ENCODE results near the gene UNKL. TPM values are rescaled to one million over a fixed set of nuclear protein-coding genes. Genes with fewer than 3 reads are reported as not detected.

Gene UNKL
- total and polyA plus RNA-seq, 2 of the 8 experiments (the other 6 are each of a cell fraction or from before 2014, with no cell fraction given): 25.1 to 31.8 TPM

- no peak overlapping the region for H2BK120ac ChIP-seq (replicated peaks; ENCODE audit: low read depth, low read length)
- H3K27me3 ChIP-seq (replicated peaks in 1 of 4; ENCODE audit: control insufficient read depth in 3 of 4, extremely low read depth in 1 of 4, insufficient read depth in 3 of 4, low read length in 3 of 4): no peaks in the 10 kb centered on the region
- H2BK12ac ChIP-seq (ENCODE audit: low read depth, low read length): no peak overlapping the region
- no peak for DNase-seq (ENCODE audit: low read depth in 1 of 2, low spot score in 2 of 2)
- 92% methylated on average over 11 of the region's 11 CpGs; no CpG with 5 or more reads in 1 of the 2 experiments for WGBS, 2 experiments (ENCODE audit: extremely low coverage in 1 of 2, insufficient coverage in 1 of 2, insufficient read length in 1 of 2, insufficient replicate concordance in 2 of 2, low coverage in 1 of 2, low lambda C conversion rate in 2 of 2, missing lambda C conversion rate in 1 of 2)
- H3K79me2 ChIP-seq (ENCODE audit: control insufficient read depth in 1 of 2, insufficient read depth in 2 of 2, low read length in 2 of 2): peaks cover 0 to 11% of the 10 kb centered on the region in 2 experiments; a peak in 1 of 4 replicates
- no peak overlapping the region for H4K91ac ChIP-seq (replicated peaks; ENCODE audit: insufficient read length, low read length)
- no peak overlapping the region for H3K23ac ChIP-seq (ENCODE audit: insufficient read length)
- H2BK5ac ChIP-seq (ENCODE audit: low read depth, low read length): no peak overlapping the region
- H4K20me1 ChIP-seq (replicated peaks in 1 of 2; ENCODE audit: control insufficient read depth in 1 of 2, insufficient read depth in 2 of 2, low read length in 2 of 2): peaks cover 12 to 33% of the 10 kb centered on the region in 2 experiments
- no peak overlapping the region for H2BK15ac ChIP-seq (ENCODE audit: low read length)
- H2AK5ac ChIP-seq (ENCODE audit: low read depth, low read length): no peak overlapping the region
- H3K9me3 ChIP-seq (ENCODE audit: insufficient read depth in 2 of 2, low read depth in 1 of 2, low read length in 1 of 2): no peaks in the 10 kb centered on the region
- H3K27ac ChIP-seq (ENCODE audit: low read depth, low read length): no peak overlapping the region
- H3K4me2 ChIP-seq (ENCODE audit: insufficient read depth in 1 of 2, low read depth in 2 of 2, low read length in 2 of 2): no peak overlapping the region
- no peak overlapping the region for H3K18ac ChIP-seq (ENCODE audit: extremely low read depth, low read length)
- H3K4ac ChIP-seq (replicated peaks; ENCODE audit: insufficient read length, low read depth, low read length): no peak overlapping the region
- H3K14ac ChIP-seq (ENCODE audit: insufficient read length): no peak overlapping the region
- FAIRE-seq: no peak
- H2AFZ ChIP-seq (ENCODE audit: low read length): no peak overlapping the region
- TF ChIP-seq SP4 (IDR thresholded peaks at IDR 0.05; ENCODE audit: low read length) (no peak), TAF7 (optimal IDR thresholded peaks at IDR 0.05; ENCODE audit: borderline replicate concordance, low read depth, low read length) (no peak), RBBP5 (IDR thresholded peaks at IDR 0.05; ENCODE audit: borderline replicate concordance, low read depth, low read length) (no peak), POU5F1 (IDR thresholded peaks at IDR 0.05; ENCODE audit: low read depth, low read length) (no peak), NANOG (IDR thresholded peaks at IDR 0.05; ENCODE audit: insufficient read depth, low read depth, low read length, poor library complexity, severe bottlenecking) (no peak), CHD1 (IDR thresholded peaks at IDR 0.05; ENCODE audit: low read depth, low read length) (no peak), SP2 (IDR thresholded peaks at IDR 0.05; ENCODE audit: low read length) (no peak), MAX (IDR thresholded peaks at IDR 0.05) (no peak), SRF (IDR thresholded peaks at IDR 0.05; ENCODE audit: low read depth, low read length) (no peak), CEBPB (IDR thresholded peaks at IDR 0.05; ENCODE audit: low read depth, low read length) (no peak), SIN3A (conservative IDR thresholded peaks at IDR 0.05 in 1 of 2, IDR thresholded peaks at IDR 0.05 in 1 of 2; ENCODE audit: low read depth in 1 of 2, low read length in 2 of 2) (no peak), YY1 (IDR thresholded peaks at IDR 0.05; ENCODE audit: low read depth, low read length) (no peak), CBX5 (IDR thresholded peaks at IDR 0.05; ENCODE audit: low read depth, low read length) (no peak), GABPA (IDR thresholded peaks at IDR 0.05; ENCODE audit: borderline replicate concordance, insufficient read depth, low read length) (no peak)
- ChIA-PET POLR2A (ENCODE audit: partially characterized antibody) (interaction anchor here (1.0 to 6.6 kb wide), 4 partner anchors 10 to 30 kb away, joined by 3 to 44 read pairs (median 4); no protein-coding TSS in a partner anchor), CTCF (ENCODE audit: partially characterized antibody) (interaction anchor here (0.6 to 8.1 kb wide), 21 partner anchors 8 to 823 kb away, joined by 3 to 59 read pairs (median 5); partner anchors contain the start of gene CCDC154)
- H3K4me3 ChIP-seq (ENCODE audit: extremely low read depth in 1 of 4, insufficient read depth in 2 of 4, low read depth in 3 of 4, low read length in 4 of 4): no peak overlapping the region
- no peak overlapping the region for H2BK20ac ChIP-seq (ENCODE audit: low read length)
- H3K4me1 ChIP-seq (replicated peaks in 1 of 4; ENCODE audit: control insufficient read depth in 3 of 4, insufficient read depth in 4 of 4, low read length in 3 of 4): no peaks in the 10 kb centered on the region
- H3K23me2 ChIP-seq (ENCODE audit: low read depth, low read length): no peaks in the 10 kb centered on the region
- H3K36me3 ChIP-seq (ENCODE audit: control insufficient read depth in 2 of 4, insufficient read depth in 4 of 4, low read length in 3 of 4): peaks cover 15 to 42% (median 23%) of the 10 kb centered on the region in 4 experiments
- H3K79me1 ChIP-seq (ENCODE audit: low read depth, low read length): peaks cover 8% of the 10 kb centered on the region; the same call in 1 of the 2 replicates
- H3K56ac ChIP-seq (replicated peaks; ENCODE audit: insufficient read length, low read depth, low read length): no peak overlapping the region
- H4K5ac ChIP-seq (ENCODE audit: insufficient read length, low read depth, low read length): no peak overlapping the region
- no peak overlapping the region for H4K8ac ChIP-seq (ENCODE audit: extremely low read depth, insufficient read depth, low read length)
- H3K9ac ChIP-seq (replicated peaks in 1 of 4; ENCODE audit: extremely low read depth in 1 of 4, low read depth in 3 of 4, low read length in 3 of 4): no peak overlapping the region
Observed at GRCh38 chr16:1362807-1363206, 51.7 kb downstream of the UNKL start.
